OCI-LY7 (cell line): Measurements from ENCODE around the gene TAF4. TPM values are rescaled to one million over a fixed set of nuclear protein-coding genes. Genes with fewer than 3 reads are reported as not detected.

Source experiments
- BruUV-seq: library from RNA; stranded (reverse); fragments of 400-500 nt; replicated peaks from 2 replicates; lab custom pipeline; 2021; lab: Mats Ljungman, UMichigan
- CTCF ChIA-PET: fragments of 300-600 bp; sonication (Branson Sonifier 250); formaldehyde crosslinking; loops from one replicate; lab custom pipeline; 2022; ENCODE audit warnings: antibody characterized with exemption; ENCODE audit not compliant: unreplicated experiment; lab: Charles Lee
- POLR2A ChIA-PET: fragments of 300-600 bp; sonication (Branson Sonifier 250); formaldehyde crosslinking; loops from one replicate; lab custom pipeline; 2022; ENCODE audit warnings: antibody characterized with exemption; lab: Charles Lee
- DNase-seq: peaks from one replicate; pipeline ENCODE4 v3.0.0-alpha.2; 2015; ENCODE audit warnings: low spot score
- H2AFZ ChIP-seq: fragments of 200-600 bp; sonication (generic), shearing (Covaris generic); 2 replicates; pipeline ENCODE4 v1.6.1; 2014; ENCODE audit warnings: mild to moderate bottlenecking, antibody characterized with exemption, low read length, moderate library complexity
- H3K27ac ChIP-seq: fragments of 200-600 bp; sonication (generic); 2 replicates; pipeline ENCODE4 v1.5.1; 2014; ENCODE audit warnings: mixed run types, low read depth, mild to moderate bottlenecking, moderate library complexity, low read length, inconsistent platforms; ENCODE audit not compliant: poor library complexity, severe bottlenecking
- H3K36me3 ChIP-seq: fragments of 200-600 bp; sonication (generic); 2 replicates; pipeline ENCODE4 v1.6.1; 2014; ENCODE audit warnings: mild to moderate bottlenecking, antibody characterized with exemption, low read length, moderate library complexity, mixed read lengths; ENCODE audit not compliant: insufficient read depth
- H3K4me1 ChIP-seq: fragments of 200-600 bp; sonication (generic); 2 replicates; pipeline ENCODE4 v1.5.1; 2014; ENCODE audit warnings: mild to moderate bottlenecking, low read length; ENCODE audit not compliant: insufficient read depth, poor library complexity, severe bottlenecking
- H3K4me2 ChIP-seq: fragments of 200-600 bp; sonication (generic); 2 replicates; pipeline ENCODE4 v1.6.1; 2014; ENCODE audit warnings: mild to moderate bottlenecking, low read length
- H3K4me3 ChIP-seq: fragments of 200-600 bp; sonication (generic); 2 replicates; pipeline ENCODE4 v1.5.1; 2014; ENCODE audit warnings: mild to moderate bottlenecking, low read depth, low read length; ENCODE audit not compliant: poor library complexity, severe bottlenecking
- H3K79me2 ChIP-seq: fragments of 200-600 bp; sonication (generic); 2 replicates; pipeline ENCODE4 v1.6.1; 2016; ENCODE audit warnings: low read depth, mild to moderate bottlenecking, low read length, moderate library complexity, mixed read lengths; ENCODE audit not compliant: insufficient read depth
- H3K9me2 ChIP-seq: fragments of 200-600 bp; sonication (generic); 2 replicates; pipeline ENCODE4 v1.6.1; 2016; ENCODE audit warnings: mild to moderate bottlenecking, low read length, mixed read lengths; ENCODE audit not compliant: insufficient read depth
- H3K9me3 ChIP-seq: fragments of 200-600 bp; sonication (generic); 2 replicates; pipeline ENCODE4 v1.6.1; 2014; ENCODE audit warnings: mild to moderate bottlenecking, mixed run types, low read length, mixed read lengths
- H4K20me1 ChIP-seq: fragments of 200-600 bp; sonication (generic); 2 replicates; pipeline ENCODE4 v1.6.1; 2014; ENCODE audit warnings: mild to moderate bottlenecking, antibody characterized with exemption, low read length, moderate library complexity, mixed read lengths; ENCODE audit not compliant: insufficient read depth
- EZH2phosphoT487 ChIP-seq: fragments of 200-600 bp; sonication (generic); IDR thresholded peaks from 2 replicates; pipeline ENCODE4 v1.6.1; 2018; ENCODE audit warnings: low read depth, borderline replicate concordance, mild to moderate bottlenecking, mixed run types, antibody characterized with exemption, low read length, moderate library complexity, mixed read lengths
- intact Hi-C: fragments of 100-400 bp; cut with micrococcal nuclease; formaldehyde crosslinking; loops from one replicate; pipeline ENCODE4 v1.10.0; 2022; ENCODE audit not compliant: unreplicated experiment
- total RNA-seq, 2 experiments: library from RNA; depleted of rRNA in 1 of 2; stranded (reverse); fragments of >200 nt in 1 of 2; shearing (Covaris generic) in 1 of 2; gene quantifications; 2 replicates each; pipeline ENCODE4 v1.2.3, GENCODE V29; 2014 to 2022
- TF ChIP-seq, protein P1 (sequence below): fragments of 200-600 bp; sonication (generic); conservative IDR thresholded peaks from 2 replicates; pipeline ENCODE4 v1.5.1; 2014; ENCODE audit warnings: mild to moderate bottlenecking, antibody characterized with exemption, low read length, moderate library complexity, mixed read lengths

The TAF4 gene
- total RNA-seq, 2 experiments from 2014 or later: 11.2 to 38.9 TPM

DNA sequence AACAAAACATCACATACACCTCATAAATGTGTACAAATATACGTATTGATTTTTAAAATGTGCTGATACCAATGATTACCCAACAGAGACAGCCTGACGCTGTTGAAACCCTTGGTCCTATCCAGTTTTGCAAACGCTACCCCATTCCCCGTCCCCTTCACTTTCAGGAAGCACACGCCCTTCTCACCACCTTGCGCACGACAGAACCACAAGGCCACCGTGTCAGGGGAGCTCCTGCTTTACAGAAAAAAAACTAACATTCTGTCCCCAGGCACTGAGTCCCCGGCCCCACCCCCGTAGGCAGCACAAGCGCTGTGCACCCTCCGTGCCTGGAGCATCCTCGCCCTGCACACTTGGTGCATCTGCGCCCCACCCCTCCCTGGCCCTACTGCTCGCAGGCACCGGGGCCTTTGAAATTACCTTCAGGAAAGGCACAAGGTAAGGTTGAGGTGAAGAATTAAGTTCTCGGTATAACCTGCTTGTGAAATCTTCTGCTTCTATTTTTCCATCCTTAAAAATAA lies 58.5 kb downstream of the TAF4 start:
- BruUV-seq: no TSS peak
- no peaks in the 10 kb centered on the region for H3K79me2 ChIP-seq
- H2AFZ ChIP-seq: no peak overlapping the region
- H3K27ac ChIP-seq: no peak overlapping the region
- DNase-seq: no peak
- no peaks in the 10 kb centered on the region for H3K9me3 ChIP-seq
- H3K9me2 ChIP-seq: no peaks in the 10 kb centered on the region
- no peak overlapping the region for H3K4me3 ChIP-seq
- H3K4me1 ChIP-seq: peaks cover 46% of the 10 kb centered on the region
- no peak overlapping the region for H3K4me2 ChIP-seq
- TF ChIP-seq, protein P1, sequence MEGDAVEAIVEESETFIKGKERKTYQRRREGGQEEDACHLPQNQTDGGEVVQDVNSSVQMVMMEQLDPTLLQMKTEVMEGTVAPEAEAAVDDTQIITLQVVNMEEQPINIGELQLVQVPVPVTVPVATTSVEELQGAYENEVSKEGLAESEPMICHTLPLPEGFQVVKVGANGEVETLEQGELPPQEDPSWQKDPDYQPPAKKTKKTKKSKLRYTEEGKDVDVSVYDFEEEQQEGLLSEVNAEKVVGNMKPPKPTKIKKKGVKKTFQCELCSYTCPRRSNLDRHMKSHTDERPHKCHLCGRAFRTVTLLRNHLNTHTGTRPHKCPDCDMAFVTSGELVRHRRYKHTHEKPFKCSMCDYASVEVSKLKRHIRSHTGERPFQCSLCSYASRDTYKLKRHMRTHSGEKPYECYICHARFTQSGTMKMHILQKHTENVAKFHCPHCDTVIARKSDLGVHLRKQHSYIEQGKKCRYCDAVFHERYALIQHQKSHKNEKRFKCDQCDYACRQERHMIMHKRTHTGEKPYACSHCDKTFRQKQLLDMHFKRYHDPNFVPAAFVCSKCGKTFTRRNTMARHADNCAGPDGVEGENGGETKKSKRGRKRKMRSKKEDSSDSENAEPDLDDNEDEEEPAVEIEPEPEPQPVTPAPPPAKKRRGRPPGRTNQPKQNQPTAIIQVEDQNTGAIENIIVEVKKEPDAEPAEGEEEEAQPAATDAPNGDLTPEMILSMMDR: no peak
- TF ChIP-seq EZH2phosphoT487: no peak
- ChIA-PET POLR2A (no interaction called here), CTCF (no interaction called here)
- H3K36me3 ChIP-seq: peaks cover 75% of the 10 kb centered on the region
- intact Hi-C loops: no loop called here
- H4K20me1 ChIP-seq: no peaks in the 10 kb centered on the region

DNA sequence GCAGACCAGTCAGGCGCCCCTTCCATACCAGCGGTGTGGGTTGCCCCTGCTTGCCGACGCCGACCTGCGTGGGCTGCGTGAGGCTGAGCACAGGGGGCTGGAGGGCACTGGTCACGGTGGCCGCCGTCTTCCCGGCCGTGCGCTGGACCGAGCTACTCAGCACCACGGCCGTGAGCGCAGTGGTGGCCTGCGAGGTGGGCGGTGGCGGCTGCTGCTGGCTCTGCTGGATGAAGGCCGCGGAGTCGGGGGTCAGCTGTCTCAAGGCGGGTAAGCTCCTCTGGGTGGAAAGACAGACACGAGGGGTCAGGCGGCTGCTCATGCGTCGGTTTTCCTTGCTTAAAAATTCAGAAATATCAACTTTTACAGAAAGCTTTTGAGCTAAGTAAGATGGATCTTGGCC lies 59.2 kb downstream of the TAF4 start:
- no peaks in the 10 kb centered on the region for H4K20me1 ChIP-seq
- no peaks in the 10 kb centered on the region for H3K9me2 ChIP-seq
- CTCF ChIA-PET: no interaction called here
- peaks cover 44% of the 10 kb centered on the region for H3K4me1 ChIP-seq
- BruUV-seq: no TSS peak
- peaks cover 75% of the 10 kb centered on the region for H3K36me3 ChIP-seq
- no peak overlapping the region for H3K4me2 ChIP-seq
- no peak for DNase-seq
- no peak for TF ChIP-seq EZH2phosphoT487
- TF ChIP-seq, protein P1: no peak
- no peak overlapping the region for H2AFZ ChIP-seq
- H3K79me2 ChIP-seq: no peaks in the 10 kb centered on the region
- POLR2A ChIA-PET: no interaction called here
- no peaks in the 10 kb centered on the region for H3K9me3 ChIP-seq
- intact Hi-C loops: no loop called here
- H3K27ac ChIP-seq: no peak overlapping the region
- H3K4me3 ChIP-seq: no peak overlapping the region

DNA sequence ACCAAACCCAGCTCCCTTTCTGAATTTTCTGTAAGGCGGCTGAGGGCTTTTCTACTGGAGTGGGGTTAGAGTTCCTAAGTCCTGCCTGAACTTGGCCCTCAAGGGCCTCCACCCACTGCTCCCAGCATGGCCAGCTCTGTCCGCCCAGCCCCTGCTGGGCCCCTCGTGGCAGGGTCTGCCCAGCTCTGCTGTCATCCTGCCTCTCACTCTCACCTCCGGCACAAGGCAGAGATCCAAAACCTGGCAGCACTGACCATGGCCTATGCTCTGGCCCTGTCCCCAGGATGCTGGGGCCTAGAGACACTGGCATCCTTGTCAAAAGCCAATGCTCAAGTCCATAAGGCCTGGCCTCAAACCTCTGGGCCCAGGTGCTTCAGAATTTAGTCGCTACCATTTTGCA lies 61.1 kb downstream of the TAF4 start:
- CTCF ChIA-PET: no interaction called here
- no TSS peak for BruUV-seq
- H3K4me1 ChIP-seq: peaks cover 32% of the 10 kb centered on the region
- TF ChIP-seq EZH2phosphoT487: no peak
- TF ChIP-seq, protein P1: no peak
- no peaks in the 10 kb centered on the region for H4K20me1 ChIP-seq
- peak overlapping the region; percentile 79 for H3K27ac ChIP-seq
- intact Hi-C loops: loop anchor here (5.0 kb wide), 1 partner anchor 63 kb away; the partner anchor contains the start of gene TAF4
- POLR2A ChIA-PET: no interaction called here
- no peak overlapping the region for H3K4me3 ChIP-seq
- no peaks in the 10 kb centered on the region for H3K9me2 ChIP-seq
- no peak overlapping the region for H2AFZ ChIP-seq
- H3K9me3 ChIP-seq: no peaks in the 10 kb centered on the region
- no peak for DNase-seq
- peak overlapping the region; percentile 92 for H3K4me2 ChIP-seq
- peaks cover 80% of the 10 kb centered on the region for H3K36me3 ChIP-seq
- no peaks in the 10 kb centered on the region for H3K79me2 ChIP-seq
